GM18511 (cell line): ENCODE data around the gene THADA.
A peak's percentile ranks its signal among the peaks of the same experiment; 100 is the strongest.
"Not testable (repeated sequence)": the region's sequence is repeated elsewhere in the genome, so short reads cannot be mapped to it uniquely, and the experiment has no call there.

Source experiments
- ATAC-seq: cut with Tn5 transposase; IDR thresholded peaks from one replicate; pipeline ENCODE4 v1.9.1; 2021; ENCODE audit warnings: mild to moderate bottlenecking, moderate library complexity; ENCODE audit not compliant: unreplicated experiment

Gene THADA

DNA sequence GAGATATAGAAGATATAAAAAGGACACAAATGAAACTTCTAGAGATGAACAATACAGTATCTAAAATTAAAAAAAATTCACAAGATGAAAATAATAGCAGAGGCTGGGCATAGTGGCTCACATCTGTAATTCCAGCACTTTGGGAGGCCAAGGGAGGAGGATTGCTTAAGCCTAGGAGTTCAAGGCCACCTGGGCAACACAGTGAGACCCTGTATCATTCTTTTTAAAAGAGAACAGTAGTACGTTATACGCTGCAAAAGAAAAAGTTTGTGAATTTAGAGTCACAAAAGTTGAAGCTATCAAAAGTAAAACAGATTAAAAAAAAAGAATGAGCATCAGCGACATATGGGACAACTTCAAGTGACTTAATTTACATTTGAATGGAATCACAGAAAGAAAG is 287.9 kb downstream of the THADA start:
- no peak for ATAC-seq

DNA sequence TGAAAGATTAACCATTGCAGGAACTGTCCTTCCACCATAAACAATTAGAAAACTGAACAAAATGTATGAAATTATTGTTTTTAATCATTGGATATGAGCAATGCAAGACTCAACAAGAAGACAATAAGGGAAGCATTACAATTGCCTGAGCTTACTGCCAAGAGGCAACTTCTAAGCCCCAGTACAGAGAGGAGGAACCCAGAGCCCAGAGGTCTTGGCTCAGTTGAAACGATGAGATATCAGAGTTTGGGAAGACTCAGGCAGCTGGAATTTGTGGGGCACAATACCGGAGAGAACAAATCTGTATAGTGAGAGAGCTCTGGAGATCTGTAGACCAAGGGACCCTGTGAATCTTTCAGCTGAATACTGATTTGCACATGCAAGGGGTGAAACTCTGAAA is 288.8 kb downstream of the THADA start:
- no peak for ATAC-seq

DNA sequence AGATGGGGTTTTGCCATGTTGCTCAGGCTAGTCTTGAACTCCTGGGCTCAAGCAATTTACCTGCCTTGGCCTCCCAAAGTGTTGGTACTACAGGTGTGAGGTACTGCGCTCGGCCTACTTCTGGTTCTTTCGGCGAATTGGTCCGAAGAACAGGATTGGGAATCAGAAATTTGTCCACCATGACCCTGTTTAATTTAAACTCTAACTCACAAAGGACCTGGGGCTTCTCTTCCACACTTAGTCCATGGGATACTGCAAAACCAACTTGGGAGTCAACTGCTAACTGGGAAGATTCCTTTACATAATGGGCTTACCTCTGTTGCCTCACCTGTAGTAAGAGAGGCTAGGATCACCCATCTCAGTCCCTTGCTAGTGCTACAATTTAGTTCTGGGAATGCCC is 289.6 kb downstream of the THADA start:
- no peak for ATAC-seq

DNA sequence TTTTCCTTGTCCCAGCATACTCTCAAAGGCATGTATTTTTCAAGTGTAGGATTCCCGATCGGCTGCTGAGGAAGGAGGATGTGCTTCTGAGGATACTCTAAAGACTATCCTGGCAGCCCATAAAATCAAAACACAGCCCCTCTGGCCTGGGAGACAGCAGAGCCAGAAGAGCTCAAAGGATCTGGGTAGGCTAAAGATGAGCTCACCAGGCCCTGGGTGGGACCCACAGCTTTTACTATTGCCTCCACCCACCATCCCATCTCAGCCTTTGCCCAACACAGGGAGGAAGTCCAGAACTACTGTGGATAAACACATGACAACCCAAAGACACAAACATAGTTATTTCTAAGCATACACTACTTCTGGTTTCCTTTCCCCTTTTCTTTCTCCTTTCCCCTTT is 290.3 kb downstream of the THADA start:
- ATAC-seq: no peak

DNA sequence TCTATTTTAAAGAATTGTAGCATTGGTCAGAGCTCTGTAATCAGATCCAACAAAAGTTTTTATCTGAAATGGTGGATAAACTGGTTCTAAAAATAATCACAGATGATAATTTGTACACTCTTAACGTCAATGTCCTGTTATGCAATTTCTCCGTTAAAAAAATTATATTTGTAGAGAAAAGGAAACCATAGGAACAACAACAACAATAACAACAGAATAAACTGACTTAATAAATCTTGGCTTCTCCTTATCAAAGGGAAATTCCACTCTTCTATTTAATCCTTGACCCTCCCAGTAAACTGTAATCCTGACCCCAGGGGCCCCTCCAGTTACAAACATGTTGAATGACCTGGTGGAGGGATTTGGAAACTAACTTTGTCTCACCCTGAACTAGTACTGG is 290.8 kb downstream of the THADA start:
- no peak for ATAC-seq

DNA sequence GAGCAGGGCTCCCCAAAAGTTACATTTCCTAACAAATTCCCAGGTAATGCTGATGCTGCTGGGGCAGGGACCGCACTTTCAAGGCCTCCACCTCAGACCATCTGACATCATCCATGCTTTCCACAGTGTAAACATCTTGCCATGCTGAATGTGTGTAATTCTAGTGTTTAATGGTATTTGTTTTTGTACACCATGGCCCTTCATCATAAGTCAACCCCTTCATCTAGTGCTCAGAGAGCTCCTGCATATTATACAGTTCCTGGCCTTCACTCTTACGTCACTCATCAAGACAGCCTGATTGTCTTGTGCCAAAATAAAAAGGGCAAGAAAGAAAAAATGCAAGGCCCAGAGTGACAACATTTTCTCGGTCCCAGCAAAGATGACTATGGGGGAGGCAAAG is 291.9 kb downstream of the THADA start:
- ATAC-seq: no peak

DNA sequence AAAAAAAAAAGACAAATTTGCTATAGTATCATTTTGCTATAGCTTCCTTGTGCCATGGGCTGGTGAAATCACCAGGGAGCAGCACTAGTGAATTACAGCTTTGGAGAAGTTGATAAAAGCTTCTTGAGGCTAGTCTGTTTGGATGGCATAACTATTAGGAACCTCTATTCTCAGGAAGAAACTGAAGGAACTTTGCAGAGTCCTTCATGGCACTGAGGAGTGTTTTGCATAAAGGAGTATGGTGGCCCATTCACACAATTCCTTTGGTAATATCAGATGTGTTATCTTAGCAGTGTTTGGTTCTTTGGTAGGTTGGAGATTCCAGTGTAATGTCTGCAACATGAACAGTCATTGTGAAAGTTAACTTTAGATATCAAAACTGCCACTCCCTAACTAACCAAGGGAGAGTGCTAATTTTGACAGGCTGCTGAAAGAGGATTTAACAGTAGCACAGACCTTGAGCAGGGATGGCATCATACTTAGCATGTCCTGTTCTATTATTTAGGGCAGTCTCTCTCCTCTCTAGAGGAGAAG is 292.8 kb downstream of the THADA start:
- ATAC-seq: no peak

DNA sequence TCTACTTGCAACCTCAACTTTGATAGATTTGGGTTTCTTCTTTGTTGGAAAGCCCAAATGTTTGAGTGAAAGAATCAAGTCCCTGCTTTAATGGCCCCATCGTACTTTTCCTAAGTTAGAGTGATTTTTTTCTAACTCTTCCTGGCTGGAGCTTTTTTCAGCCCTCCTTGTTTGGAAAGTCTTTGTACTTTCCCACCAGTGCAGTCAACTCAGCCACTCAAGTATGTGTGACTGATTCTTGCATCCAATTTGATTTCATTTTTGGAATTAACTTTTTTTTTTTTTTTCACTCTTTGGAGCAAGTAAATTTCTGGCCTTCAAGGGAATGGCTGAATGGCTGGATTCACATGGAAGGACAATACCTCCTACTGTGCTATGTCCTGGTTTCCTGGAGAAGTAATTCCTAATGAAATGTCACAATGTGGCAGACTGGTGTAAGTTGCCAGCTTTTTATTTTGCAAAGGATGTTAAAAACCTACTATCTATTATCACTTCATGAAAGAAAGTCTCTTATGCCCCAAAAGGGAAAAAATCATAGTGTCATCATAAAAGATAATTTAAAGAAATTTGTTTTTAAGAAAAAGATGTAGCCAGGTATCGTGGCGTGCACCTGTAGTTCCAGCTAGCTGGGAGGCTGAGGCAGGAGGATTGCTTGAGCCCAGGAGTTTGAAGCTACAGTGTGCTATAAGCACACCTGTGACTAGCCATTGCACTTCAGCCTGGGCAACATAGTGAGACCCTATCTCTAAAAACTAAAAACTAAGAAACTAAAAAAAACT is 293.5 kb downstream of the THADA start:
- ATAC-seq: no peak

DNA sequence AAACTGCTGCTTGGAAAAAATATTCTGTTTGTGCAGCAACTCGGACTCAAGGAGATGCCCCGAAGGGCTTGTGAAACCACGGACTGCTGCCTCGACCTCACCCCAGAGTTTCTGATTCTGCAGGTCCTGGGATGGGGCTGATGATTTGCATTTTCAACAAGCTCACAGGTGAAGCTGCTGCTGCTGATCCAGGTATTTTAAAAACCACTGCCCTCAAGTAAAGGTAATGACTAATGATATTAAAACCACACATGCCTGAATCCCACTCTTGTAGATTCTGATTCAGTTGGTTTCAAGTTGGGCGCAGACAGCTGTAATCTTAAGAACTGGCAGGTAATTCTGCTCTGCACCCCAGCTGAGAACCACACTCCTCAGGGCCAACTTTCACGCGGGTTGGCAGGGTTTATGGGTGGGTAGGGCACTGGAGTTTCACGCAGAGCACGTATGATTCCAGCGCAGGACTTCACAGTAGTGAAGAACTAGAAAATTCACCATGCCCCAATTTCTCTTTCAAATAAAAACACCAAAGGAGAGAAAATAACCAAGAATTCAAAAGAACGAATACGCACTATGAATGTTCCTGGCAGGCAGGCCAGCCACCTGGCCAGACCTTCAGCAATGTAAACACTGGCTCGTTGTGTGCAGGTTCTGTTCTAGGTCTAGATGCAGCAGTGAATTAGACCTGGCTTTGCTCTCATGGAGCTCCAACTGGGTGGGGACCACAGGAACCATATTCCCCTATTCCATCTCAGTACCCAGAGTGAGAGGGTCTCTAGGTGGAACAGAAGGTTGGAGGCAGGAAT is 294.9 kb downstream of the THADA start:
- no peak for ATAC-seq

DNA sequence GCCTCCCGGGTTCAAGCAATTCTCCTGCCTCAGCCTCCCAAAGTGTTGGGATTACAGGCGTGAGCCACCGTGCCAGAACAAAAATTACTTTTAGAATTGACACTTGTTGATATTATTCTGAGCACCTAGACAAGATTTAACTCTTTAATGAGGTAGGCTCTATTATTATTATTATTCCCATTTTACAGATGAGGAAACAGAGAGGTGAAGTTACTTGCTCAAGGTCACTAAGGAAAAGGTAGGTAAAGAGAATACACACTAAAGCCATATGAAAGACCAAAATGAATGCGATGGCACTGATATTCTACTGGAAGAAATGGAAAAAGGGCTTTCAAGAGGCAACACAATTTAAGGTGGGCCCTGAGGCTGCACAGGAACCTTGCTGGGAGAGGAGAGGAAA is 295.6 kb downstream of the THADA start:
- ATAC-seq: no peak

DNA sequence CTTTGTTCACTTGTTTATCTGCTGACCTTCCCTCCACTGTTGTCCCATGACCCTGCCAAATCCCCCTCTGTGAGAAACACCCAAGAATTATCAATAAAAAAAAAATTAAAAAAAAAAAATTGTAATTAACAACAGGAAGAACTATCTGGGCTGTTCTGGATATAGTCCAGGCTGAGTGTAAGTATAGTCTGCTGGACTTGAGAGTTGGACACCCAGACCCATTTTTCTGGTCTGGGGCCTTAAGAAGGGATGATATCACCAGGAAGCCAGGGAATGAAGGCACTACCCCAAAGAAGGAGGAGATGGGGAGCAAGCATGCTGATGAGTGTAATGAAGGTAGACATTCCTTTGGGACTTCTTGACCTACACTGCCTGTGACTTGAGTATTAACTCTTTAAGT is 297.3 kb downstream of the THADA start:
- ATAC-seq: no peak

DNA sequence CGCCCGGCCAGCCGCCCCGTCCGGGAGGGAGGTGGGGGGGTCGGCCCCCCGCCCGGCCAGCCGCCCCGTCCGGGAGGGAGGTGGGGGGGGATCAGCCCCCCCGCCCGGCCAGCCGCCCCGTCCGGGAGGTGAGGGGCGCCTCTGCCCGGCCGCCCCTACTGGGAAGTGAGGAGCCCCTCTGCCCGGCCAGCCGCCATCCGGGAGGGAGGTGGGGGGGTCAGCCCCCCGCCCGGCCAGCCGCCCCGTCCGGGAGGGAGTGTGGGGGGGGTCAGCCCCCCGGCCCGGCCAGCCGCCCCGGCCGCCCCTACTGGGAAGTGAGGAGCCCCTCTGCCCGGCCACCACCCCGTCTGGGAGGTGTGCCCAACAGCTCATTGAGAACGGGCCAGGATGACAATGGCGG is 298.1 kb downstream of the THADA start:
- not testable (repeated sequence) for ATAC-seq

DNA sequence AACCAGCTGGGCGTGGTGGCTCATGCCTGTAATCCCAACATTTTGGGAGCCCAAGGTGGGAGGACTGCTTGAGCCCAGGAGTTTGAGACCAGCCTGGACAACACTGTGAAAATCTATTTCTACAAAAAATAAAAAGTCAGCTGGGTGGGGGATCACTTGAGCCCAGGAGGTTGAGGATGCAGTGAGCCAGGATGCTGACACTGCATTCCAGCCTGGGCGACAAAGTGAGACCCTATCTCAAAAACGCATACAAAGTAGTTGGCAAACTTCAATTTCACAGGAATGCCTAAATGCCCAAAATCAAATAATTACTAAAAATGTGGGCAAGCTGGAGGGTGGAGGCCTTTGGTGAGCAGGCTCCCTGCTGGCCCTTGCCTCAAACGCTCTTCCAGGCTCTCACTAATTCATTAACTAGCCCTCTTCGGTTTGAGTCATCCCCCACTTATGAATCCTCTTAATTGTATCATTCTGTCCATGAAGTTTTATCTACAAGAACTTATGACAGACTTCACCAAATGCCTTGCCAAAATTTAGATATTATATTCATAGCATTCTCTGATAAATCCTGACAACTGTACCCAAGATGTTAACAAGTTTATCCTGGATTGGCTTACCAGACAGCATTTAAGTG is 300.8 kb downstream of the THADA start:
- ATAC-seq: no peak

DNA sequence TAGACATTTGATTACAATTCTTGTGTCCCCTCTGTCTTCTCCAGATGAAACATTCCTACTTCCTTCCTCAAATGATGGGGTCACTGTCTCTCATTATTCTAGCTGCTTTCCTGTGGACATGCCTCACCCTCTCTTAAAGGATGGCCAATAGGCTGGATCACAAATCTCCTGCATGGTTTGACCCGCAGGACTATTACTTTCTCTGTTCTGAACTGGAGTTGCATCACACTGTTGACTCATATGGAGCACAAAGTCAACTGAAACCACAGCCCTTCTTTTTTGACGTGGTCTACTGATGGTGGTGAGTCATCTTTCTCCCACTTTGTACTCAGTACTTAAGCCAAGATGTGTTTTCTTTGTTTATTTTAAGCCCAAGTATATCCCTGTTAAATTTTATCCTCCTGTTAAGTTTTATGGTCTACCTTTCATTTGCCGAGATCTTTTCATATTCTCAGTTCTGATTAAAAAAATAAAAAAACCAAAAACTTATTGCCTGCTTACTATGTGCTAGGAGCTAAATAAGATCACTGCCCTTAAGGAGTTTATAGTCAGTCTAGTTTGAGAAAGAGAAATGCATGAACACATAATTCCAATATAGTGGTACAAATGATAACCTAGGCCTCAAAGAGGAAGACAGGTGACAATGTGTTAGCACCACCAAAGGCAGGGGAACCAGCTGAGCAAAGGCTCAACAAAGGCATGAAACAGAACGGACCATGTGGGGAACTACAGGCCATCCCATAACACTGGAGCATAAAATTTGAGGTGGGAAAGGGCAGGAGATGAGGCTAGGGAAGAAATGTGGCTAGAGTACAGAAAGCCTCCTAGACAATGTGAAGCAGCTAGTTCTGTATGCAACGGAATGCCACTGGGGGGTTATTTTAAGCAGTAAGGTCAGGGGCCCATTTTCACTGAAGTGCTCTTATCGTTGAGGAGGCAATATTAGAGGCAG is 301.8 kb downstream of the THADA start:
- ATAC-seq: peak; percentile 100

DNA sequence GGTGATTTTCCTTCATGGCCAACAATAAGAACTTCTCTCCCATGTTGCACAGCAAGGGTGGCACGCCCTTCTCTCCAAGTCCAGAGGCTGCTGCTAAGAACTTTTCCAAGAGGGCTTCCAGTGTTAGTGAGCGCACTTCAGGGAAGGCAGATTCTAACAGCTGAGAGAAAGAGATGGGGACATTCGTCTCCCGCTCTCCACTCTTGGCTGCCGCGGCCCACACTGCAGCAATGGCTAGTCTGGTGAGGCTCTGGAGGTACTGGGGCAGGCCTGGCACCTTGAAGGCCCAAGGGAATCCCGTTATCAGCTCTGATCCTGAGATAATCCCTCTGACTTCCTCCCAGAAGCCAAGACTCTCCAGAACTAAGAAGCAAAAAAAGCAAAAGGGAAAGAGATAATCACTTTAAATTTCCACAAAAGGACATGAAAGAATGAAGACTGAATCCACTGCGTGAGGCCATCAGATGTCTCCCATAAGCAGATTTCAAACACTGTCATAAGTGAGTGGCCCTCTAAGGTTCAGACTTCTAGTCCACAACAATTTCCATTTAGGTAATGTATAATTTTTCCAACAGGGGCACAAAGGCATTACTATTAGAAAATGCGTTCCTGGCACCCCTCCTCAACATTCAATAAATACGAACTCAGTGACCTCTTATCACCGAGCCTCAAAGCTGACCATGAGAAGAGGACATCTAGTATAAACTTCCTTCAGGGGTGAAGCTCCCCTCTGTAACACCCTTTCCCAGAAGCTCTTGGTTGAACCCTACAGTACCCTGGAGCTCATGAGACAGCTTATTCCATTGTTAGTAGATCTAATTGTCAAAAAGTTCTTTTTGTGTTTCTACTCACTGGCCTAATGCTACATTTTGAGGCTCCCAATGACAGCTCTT is 302.7 kb downstream of the THADA start:
- ATAC-seq: no peak

DNA sequence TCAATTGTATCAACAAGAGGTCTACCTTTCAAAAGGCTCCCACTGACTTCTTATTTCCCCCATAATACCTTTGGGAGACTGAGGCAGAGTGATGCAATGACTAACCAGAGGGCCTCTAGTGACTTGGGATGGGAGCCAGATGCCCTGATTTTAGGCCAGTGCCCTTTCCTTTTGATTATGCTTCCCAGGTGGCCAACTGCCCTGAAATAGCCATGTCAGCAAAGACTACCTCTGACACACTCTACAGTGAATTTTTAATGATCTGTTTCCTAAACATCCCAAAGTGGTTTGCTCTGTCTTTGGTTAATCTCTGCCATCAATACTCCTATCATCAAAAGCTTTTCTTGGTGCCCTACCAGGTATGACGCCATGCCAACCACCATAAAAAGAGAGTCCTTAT is 303.5 kb downstream of the THADA start:
- ATAC-seq: no peak

DNA sequence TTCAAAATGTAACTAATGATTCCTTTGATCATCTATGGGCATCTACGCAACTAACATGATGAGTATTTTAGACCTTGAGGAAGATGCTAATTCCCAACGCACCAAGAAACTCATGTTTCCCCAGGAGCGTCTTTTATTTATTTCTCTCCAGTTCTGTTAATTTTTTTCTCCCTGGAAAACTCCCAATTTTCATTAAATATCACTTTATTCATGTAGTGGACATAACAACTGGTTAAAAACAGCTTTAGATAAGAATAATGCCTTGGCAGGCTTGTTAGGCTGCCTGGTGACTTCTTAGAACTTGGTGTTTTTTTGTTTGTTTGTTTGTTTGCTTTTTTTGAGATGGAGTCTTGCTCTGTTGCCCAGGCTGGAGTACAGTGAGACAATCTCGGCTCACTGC is 306.5 kb downstream of the THADA start:
- no peak for ATAC-seq

DNA sequence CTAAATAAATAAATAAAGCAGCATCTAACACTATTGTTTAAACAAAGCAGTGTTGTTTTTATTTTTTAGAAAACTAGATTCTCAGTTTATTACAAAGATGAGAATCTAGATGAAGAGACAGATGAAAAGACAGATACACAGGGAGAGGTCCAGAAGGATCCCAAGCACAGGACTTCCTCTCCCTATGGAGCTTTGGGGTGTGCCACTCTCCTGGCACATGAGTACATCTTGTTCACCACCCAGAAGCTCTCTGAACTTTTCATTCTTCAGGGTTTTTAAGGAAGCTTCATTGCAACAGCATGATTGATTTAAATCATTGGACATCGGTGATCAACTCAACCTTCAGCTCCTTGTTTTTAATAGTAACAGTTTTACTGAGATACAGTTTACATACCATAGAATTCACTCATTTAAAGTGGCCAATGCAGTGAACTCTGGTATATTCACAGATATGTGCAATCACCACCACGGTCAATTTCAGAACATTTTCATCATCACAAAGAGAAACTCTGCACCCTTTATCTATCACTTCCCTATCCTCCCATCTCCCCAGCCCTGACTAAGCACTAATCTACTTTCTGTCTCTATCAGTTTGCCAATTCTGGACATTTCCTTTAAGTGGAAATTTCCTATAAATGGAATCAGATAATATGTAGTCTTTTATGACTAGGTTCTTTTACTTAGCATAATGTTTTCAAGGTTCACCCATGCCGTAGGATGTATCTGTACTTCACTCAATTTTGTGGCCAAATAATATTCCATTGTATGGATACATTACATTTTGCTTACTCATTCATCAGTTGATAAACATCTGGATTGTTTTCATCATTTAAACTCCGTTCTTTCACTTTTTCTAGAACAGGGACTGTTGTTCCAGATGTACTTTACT is 307.2 kb downstream of the THADA start:
- no peak for ATAC-seq

DNA sequence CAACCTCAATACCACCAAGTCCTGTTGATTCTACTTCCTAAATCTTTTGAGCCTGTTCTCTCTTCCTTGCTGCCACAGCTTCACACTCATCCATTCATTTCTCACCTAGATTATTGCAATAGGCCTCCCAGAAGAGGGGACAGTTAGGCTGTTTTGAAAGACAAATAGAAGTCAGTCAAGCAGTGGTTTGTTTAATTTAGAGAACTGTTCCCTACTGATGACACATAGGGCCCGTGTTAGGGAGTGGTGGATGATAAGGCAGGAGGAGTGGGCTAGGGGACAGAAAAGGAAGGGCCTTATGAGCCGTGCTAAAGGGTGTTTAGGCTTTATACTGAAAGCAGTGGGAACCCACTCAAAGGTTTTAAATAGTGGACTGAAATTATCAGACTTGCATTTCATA is 309.9 kb downstream of the THADA start:
- ATAC-seq: no peak
